Inferior parietal cortex (tissue), 1 donor: ENCODE results near the gene SYNM.
"Not testable (repeated sequence)": the region's sequence is repeated elsewhere in the genome, so short reads cannot be mapped to it uniquely, and the experiment has no call there.

Experiments
- DNase-seq: peaks from one replicate; pipeline ENCODE4 v3.0.0-alpha.2; 2016; ENCODE audit errors: extremely low spot score

SYNM gene

GRCh38 chr15:99105514-99106341, 848 bp downstream of the SYNM start:
- DNase-seq: no peak

GRCh38 chr15:99106417-99107220, 1.7 kb downstream of the SYNM start:
- DNase-seq: no peak

GRCh38 chr15:99108993-99109392, 4.1 kb downstream of the SYNM start:
- DNase-seq: no peak

GRCh38 chr15:99109555-99110021, 4.7 kb downstream of the SYNM start:
- DNase-seq: no peak

- no peak for DNase-seq
Observed at GRCh38 chr15:99110093-99110492, 5.2 kb downstream of the SYNM start.

GRCh38 chr15:99110581-99111320, 5.9 kb downstream of the SYNM start:
- DNase-seq: no peak

- not testable (repeated sequence) for DNase-seq
Observed at GRCh38 chr15:99111641-99112040, 6.8 kb downstream of the SYNM start.

GRCh38 chr15:99113547-99114271, 8.8 kb downstream of the SYNM start:
- no peak for DNase-seq

- no peak for DNase-seq
Observed at GRCh38 chr15:99114511-99115299, 9.8 kb downstream of the SYNM start.

- no peak for DNase-seq
Observed at GRCh38 chr15:99115300-99116215, 10.7 kb downstream of the SYNM start.

- no peak for DNase-seq
Observed at GRCh38 chr15:99117111-99117510, 12.2 kb downstream of the SYNM start.

GRCh38 chr15:99117563-99118257, 12.8 kb downstream of the SYNM start:
- no peak for DNase-seq

- DNase-seq: no peak
Observed at GRCh38 chr15:99118258-99118632, 13.4 kb downstream of the SYNM start.

GRCh38 chr15:99118801-99119546, 14.1 kb downstream of the SYNM start:
- DNase-seq: no peak

- DNase-seq: no peak
Observed at GRCh38 chr15:99120050-99120777, 15.3 kb downstream of the SYNM start.

GRCh38 chr15:99121207-99121606, 16.3 kb downstream of the SYNM start:
- DNase-seq: no peak

- DNase-seq: no peak
Observed at GRCh38 chr15:99121691-99122410, 17.0 kb downstream of the SYNM start.
